HepG2 (cell line): ENCODE data around the gene UBR4. TPM values are rescaled to one million over a fixed set of nuclear protein-coding genes. Genes with fewer than 3 reads are reported as not detected.
A peak's percentile ranks its signal among the peaks of the same experiment; 100 is the strongest.

Experiments used
- ATAC-seq: fragments of 200-7000 bp; cut with Tn5 transposase; 3 replicates; pipeline ENCODE4 v1.9.1; 2020; ENCODE audit warnings: mild to moderate bottlenecking, moderate library complexity
- BruUV-seq: library from RNA; stranded (reverse); fragments of 400-500 nt; replicated peaks from 2 replicates; lab custom pipeline; 2021; lab: Mats Ljungman, UMichigan
- CTCF ChIA-PET: fragments of 300-600 bp; formaldehyde crosslinking; extraction: SDS; loops from one replicate; lab custom pipeline; 2021; ENCODE audit warnings: low total read pairs, inconsistent platforms, low intra/inter-chr PET ratio; lab: Yijun Ruan, JAX
- POLR2A ChIA-PET: fragments of 350-600 bp; sonication (Branson Sonifier 250); formaldehyde crosslinking; loops from one replicate; lab custom pipeline; 2020; ENCODE audit warnings: antibody characterized with exemption, inconsistent platforms; lab: Yijun Ruan, JAX
- DNase-seq: peaks from one replicate; pipeline ENCODE4 v3.0.0-alpha.2; 2015; ENCODE audit warnings: low spot score
- FAIRE-seq: peaks from 3 replicates; lab custom pipeline; 2011; peaks lifted over from hg19 to GRCh38; lab: Jason Lieb, UNC
- H2AFZ ChIP-seq: one replicate; pipeline ENCODE4 v1.6.1; 2011; ENCODE audit warnings: low read length, inconsistent platforms
- H3K27ac ChIP-seq: fragments of 300-600 bp; 3 replicates; pipeline ENCODE4 v1.8.0; 2011; ENCODE audit warnings: mixed run types, mild to moderate bottlenecking, mixed read lengths, low read length, inconsistent platforms; ENCODE audit not compliant: insufficient read depth; ENCODE audit errors: extremely low read length
- H3K27me3 ChIP-seq, 2 experiments: fragments of 200-600 bp in 1 of 2; 2 replicates in 1 of 2; 3 replicates in 1 of 2; pipeline versions ENCODE4 v1.6.0 to v1.8.0; 2011; ENCODE audit warnings: low read length in 2 of 2, mild to moderate bottlenecking in 2 of 2, moderate library complexity in 2 of 2, inconsistent platforms in 1 of 2; ENCODE audit not compliant: insufficient read depth in 2 of 2, control insufficient read depth in 1 of 2
- H3K36me3 ChIP-seq, 2 experiments: fragments of 200-600 bp in 1 of 2; replicated peaks in 1 of 2; 2 replicates in 1 of 2; 3 replicates in 1 of 2; pipeline versions ENCODE4 v1.5.1 to v1.8.0; 2011; ENCODE audit warnings: low read length in 2 of 2, inconsistent platforms in 1 of 2; ENCODE audit not compliant: insufficient read depth in 2 of 2, control insufficient read depth in 1 of 2
- H3K4me1 ChIP-seq: 2 replicates; pipeline ENCODE4 v1.5.1; 2012; ENCODE audit warnings: low read length, inconsistent platforms; ENCODE audit not compliant: insufficient read depth
- H3K4me2 ChIP-seq: 2 replicates; pipeline ENCODE4 v1.6.0; 2011; ENCODE audit warnings: low read depth, low read length, inconsistent platforms
- H3K4me3 ChIP-seq, 3 experiments: fragments of 200-600 bp in 1 of 3; sonication (generic), shearing (Covaris generic) in 1 of 3; replicated peaks in 1 of 3; 2 replicates each; pipeline ENCODE4 v1.5.1; 2011 to 2016; ENCODE audit warnings: low read length in 3 of 3, inconsistent platforms in 2 of 3, low read depth in 2 of 3, mild to moderate bottlenecking in 2 of 3, control low read depth in 1 of 3, mixed read lengths in 1 of 3; ENCODE audit not compliant: insufficient read depth in 1 of 3
- H3K79me2 ChIP-seq: one replicate; pipeline ENCODE4 v1.6.1; 2011; ENCODE audit warnings: low read length, inconsistent platforms; ENCODE audit not compliant: insufficient read depth
- H3K9ac ChIP-seq: 2 replicates; pipeline ENCODE4 v1.6.0; 2011; ENCODE audit warnings: mild to moderate bottlenecking, low read depth, low read length, inconsistent platforms; ENCODE audit not compliant: insufficient read depth
- H3K9me3 ChIP-seq: 2 replicates; pipeline ENCODE4 v1.5.1; 2012; ENCODE audit warnings: mild to moderate bottlenecking, low read length
- H4K20me1 ChIP-seq: 2 replicates; pipeline ENCODE4 v1.6.0; 2011; ENCODE audit warnings: inconsistent platforms, mild to moderate bottlenecking, low read length, moderate library complexity; ENCODE audit not compliant: insufficient read depth
- HOXA9 ChIP-seq: sonication (generic); formaldehyde crosslinking; IDR thresholded peaks from 2 replicates; pipeline ENCODE4 v1.8.1; 2022; ENCODE audit warnings: missing genetic modification reagents, mild to moderate bottlenecking, moderate library complexity, borderline replicate concordance
- MYC ChIP-seq: sonication (generic); formaldehyde crosslinking; IDR thresholded peaks from 2 replicates; pipeline ENCODE4 v1.9.0; 2021; ENCODE audit warnings: missing genetic modification reagents, borderline replicate concordance
- YY1 ChIP-seq: IDR thresholded peaks from 2 replicates; pipeline ENCODE4 v1.6.1; 2011; ENCODE audit warnings: low read length, low read depth, moderate library complexity, mild to moderate bottlenecking; ENCODE audit not compliant: insufficient read depth, insufficient replicate concordance
- ZNF724P ChIP-seq: sonication (generic); formaldehyde crosslinking; IDR thresholded peaks from 2 replicates; pipeline ENCODE4 v1.8.0; 2022; ENCODE audit warnings: missing genetic modification reagents, borderline replicate concordance
- ZNF768 ChIP-seq: sonication (generic); formaldehyde crosslinking; IDR thresholded peaks from 2 replicates; pipeline ENCODE4 v1.4.0; 2020; ENCODE audit warnings: missing genetic modification reagents
- WGBS: methylation state at CpG from one replicate; pipeline ENCODE4 v1.1.6; 2017; ENCODE audit warnings: low lambda C conversion rate; 5-methylcytosine and 5-hydroxymethylcytosine counted together
- in situ Hi-C: cut with HindIII; loops from 2 replicates; pipeline ENCODE4 v1.10.0; 2017; ENCODE audit warnings: low pct_unique_long_range_greater_than_20kb; ENCODE audit not compliant: extremely low pct_ligation_motif_present
- intact Hi-C: fragments of 100-400 bp; cut with micrococcal nuclease; formaldehyde crosslinking; loops from one replicate; pipeline ENCODE4 v1.10.0; 2022; ENCODE audit not compliant: unreplicated experiment
- polyA plus RNA-seq, 8 experiments: library from polyadenylated mRNA; depleted of rRNA in 3 of 8; stranded (reverse) in 7 of 8; unstranded in 1 of 8; fragments of >200 nt; fragmentation: Illumina TruSeq in 4 of 8; extraction: Trizol in 4 of 8; gene quantifications; 2 replicates each; pipeline versions ENCODE4 v1.2.1 to v1.2.3, GENCODE V29; 2011 to 2016; ENCODE audit warnings: low read depth in 4 of 8, missing spikeins in 1 of 8, mixed read lengths in 1 of 8; ENCODE audit not compliant: insufficient read depth in 1 of 8
- total RNA-seq, 5 experiments: library from RNA; depleted of rRNA; stranded (reverse); fragments of >200 nt; fragmentation: Illumina TruSeq; extraction: Trizol; gene quantifications; 2 replicates each; pipeline ENCODE4 v1.2.3, GENCODE V29; 2016; ENCODE audit warnings: low read depth in 1 of 5
- TF ChIP-seq, protein P1 (sequence below): sonication (generic); formaldehyde crosslinking; IDR thresholded peaks from 2 replicates; pipeline ENCODE4 v1.4.0; 2020; ENCODE audit warnings: missing genetic modification reagents
- TF ChIP-seq, protein P2 (sequence below): sonication (generic); formaldehyde crosslinking; IDR thresholded peaks from 2 replicates; pipeline ENCODE4 v1.4.0; 2020; ENCODE audit warnings: missing genetic modification reagents
- TF ChIP-seq, protein P3 (sequence below): IDR thresholded peaks from 2 replicates; pipeline ENCODE4 v1.6.1; 2012; ENCODE audit warnings: inconsistent platforms
- TF ChIP-seq, protein P4 (sequence below): IDR thresholded peaks from 2 replicates; pipeline ENCODE4 v1.6.1; 2016; ENCODE audit warnings: low read depth
- TF ChIP-seq, protein P5 (sequence below): sonication (generic); formaldehyde crosslinking; IDR thresholded peaks from 2 replicates; pipeline ENCODE4 v1.5.1; 2020; ENCODE audit warnings: mild to moderate bottlenecking, missing genetic modification reagents, moderate library complexity

The UBR4 gene
- total and polyA plus RNA-seq, 2 of the 13 experiments (the other 11 are each of a cell fraction or from before 2014, with no cell fraction given): 59.1 to 106 TPM

DNA sequence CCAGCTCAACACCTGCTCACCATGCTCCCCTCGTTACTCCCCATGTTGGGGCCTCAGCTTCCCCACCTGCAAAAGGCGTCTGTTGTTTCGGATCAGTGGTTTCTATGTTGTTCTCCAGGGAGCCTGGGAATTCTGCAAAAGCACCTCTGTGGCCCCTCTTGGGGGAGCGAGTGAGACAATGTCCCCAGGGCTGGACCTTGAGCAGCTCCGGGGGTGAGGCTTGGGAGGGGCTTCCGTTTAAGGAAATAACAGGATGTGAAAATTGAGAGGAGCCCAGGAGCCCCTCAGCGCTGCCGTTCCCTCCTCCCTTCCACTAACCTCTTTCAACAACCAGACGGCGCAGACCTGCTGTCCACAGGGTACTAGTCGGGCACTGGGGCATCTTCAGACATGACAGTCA lies 155.1 kb downstream of the UBR4 start (continued):
- TF ChIP-seq, protein P1, sequence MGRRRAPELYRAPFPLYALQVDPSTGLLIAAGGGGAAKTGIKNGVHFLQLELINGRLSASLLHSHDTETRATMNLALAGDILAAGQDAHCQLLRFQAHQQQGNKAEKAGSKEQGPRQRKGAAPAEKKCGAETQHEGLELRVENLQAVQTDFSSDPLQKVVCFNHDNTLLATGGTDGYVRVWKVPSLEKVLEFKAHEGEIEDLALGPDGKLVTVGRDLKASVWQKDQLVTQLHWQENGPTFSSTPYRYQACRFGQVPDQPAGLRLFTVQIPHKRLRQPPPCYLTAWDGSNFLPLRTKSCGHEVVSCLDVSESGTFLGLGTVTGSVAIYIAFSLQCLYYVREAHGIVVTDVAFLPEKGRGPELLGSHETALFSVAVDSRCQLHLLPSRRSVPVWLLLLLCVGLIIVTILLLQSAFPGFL (CRISPR knock-in tag): no peak
- TF ChIP-seq HOXA9 (CRISPR knock-in tag): no peak

DNA sequence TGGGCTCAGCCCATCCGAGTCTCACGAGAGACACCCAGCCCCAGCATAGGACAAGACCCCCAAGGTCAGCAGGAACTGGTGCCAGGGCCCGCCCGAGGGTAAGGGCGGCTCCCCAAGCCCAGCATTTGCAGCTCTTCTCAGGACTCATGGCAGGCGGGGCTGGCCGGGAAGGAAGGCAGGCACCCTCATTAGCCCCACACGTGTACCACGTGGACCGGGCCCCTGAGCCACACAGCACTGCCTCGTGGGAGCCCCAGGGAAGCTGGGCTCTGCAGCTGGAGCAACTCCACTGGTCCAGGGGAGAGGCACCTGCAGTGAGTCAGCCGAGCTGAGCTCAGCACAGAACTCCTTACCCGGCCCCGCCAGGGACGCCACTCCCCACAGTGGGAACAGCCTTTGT lies 155.8 kb downstream of the UBR4 start:
- FAIRE-seq (no peak), DNase-seq (no peak), ATAC-seq (peak; percentile 50)
- no peak overlapping the region for H3K9ac ChIP-seq
- WGBS: 30% methylated on average over 11 of the region's 15 CpGs
- no peak overlapping the region for H2AFZ ChIP-seq
- peaks cover 0 to 5% of the 10 kb centered on the region in 2 experiments; a peak in 1 of 5 replicates for H3K27me3 ChIP-seq
- peak overlapping the region; percentile 64 for H3K4me2 ChIP-seq
- ChIA-PET POLR2A (interaction anchor here (1.4 to 1.7 kb wide), 2 partner anchors 43 to 97 kb away, joined by 6 read pairs; no protein-coding TSS in a partner anchor), CTCF (no interaction called here)
- no peaks in the 10 kb centered on the region for H4K20me1 ChIP-seq
- peaks cover 68% of the 10 kb centered on the region for H3K4me1 ChIP-seq
- H3K79me2 ChIP-seq: no peaks in the 10 kb centered on the region
- H3K4me3 ChIP-seq: peak overlapping the region in 1 of 3 experiments; percentile 58; a peak in 1 of 6 replicates
- H3K9me3 ChIP-seq: no peaks in the 10 kb centered on the region
- no TSS peak for BruUV-seq
- TF ChIP-seq YY1: no peak
- peak; percentile 66; the same call in 1 of the 2 replicates for TF ChIP-seq ZNF768 (CRISPR knock-in tag)
- TF ChIP-seq, protein P2, sequence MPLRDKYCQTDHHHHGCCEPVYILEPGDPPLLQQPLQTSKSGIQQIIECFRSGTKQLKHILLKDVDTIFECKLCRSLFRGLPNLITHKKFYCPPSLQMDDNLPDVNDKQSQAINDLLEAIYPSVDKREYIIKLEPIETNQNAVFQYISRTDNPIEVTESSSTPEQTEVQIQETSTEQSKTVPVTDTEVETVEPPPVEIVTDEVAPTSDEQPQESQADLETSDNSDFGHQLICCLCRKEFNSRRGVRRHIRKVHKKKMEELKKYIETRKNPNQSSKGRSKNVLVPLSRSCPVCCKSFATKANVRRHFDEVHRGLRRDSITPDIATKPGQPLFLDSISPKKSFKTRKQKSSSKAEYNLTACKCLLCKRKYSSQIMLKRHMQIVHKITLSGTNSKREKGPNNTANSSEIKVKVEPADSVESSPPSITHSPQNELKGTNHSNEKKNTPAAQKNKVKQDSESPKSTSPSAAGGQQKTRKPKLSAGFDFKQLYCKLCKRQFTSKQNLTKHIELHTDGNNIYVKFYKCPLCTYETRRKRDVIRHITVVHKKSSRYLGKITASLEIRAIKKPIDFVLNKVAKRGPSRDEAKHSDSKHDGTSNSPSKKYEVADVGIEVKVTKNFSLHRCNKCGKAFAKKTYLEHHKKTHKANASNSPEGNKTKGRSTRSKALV: no peak
- TF ChIP-seq, protein P3, sequence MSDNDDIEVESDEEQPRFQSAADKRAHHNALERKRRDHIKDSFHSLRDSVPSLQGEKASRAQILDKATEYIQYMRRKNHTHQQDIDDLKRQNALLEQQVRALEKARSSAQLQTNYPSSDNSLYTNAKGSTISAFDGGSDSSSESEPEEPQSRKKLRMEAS: 0 out of 2 replicates have a peak, but pooled peaks have one; percentile 31
- TF ChIP-seq, protein P4, sequence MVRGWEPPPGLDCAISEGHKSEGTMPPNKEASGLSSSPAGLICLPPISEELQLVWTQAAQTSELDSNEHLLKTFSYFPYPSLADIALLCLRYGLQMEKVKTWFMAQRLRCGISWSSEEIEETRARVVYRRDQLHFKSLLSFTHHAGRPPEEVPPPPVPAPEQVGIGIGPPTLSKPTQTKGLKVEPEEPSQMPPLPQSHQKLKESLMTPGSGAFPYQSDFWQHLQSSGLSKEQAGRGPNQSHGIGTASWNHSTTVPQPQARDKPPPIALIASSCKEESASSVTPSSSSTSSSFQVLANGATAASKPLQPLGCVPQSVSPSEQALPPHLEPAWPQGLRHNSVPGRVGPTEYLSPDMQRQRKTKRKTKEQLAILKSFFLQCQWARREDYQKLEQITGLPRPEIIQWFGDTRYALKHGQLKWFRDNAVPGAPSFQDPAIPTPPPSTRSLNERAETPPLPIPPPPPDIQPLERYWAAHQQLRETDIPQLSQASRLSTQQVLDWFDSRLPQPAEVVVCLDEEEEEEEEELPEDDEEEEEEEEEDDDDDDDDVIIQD: no peak
- TF ChIP-seq ZNF724P (CRISPR knock-in tag): 0 out of 2 replicates have a peak, but pooled peaks have one; percentile 51
- TF ChIP-seq, protein P5, sequence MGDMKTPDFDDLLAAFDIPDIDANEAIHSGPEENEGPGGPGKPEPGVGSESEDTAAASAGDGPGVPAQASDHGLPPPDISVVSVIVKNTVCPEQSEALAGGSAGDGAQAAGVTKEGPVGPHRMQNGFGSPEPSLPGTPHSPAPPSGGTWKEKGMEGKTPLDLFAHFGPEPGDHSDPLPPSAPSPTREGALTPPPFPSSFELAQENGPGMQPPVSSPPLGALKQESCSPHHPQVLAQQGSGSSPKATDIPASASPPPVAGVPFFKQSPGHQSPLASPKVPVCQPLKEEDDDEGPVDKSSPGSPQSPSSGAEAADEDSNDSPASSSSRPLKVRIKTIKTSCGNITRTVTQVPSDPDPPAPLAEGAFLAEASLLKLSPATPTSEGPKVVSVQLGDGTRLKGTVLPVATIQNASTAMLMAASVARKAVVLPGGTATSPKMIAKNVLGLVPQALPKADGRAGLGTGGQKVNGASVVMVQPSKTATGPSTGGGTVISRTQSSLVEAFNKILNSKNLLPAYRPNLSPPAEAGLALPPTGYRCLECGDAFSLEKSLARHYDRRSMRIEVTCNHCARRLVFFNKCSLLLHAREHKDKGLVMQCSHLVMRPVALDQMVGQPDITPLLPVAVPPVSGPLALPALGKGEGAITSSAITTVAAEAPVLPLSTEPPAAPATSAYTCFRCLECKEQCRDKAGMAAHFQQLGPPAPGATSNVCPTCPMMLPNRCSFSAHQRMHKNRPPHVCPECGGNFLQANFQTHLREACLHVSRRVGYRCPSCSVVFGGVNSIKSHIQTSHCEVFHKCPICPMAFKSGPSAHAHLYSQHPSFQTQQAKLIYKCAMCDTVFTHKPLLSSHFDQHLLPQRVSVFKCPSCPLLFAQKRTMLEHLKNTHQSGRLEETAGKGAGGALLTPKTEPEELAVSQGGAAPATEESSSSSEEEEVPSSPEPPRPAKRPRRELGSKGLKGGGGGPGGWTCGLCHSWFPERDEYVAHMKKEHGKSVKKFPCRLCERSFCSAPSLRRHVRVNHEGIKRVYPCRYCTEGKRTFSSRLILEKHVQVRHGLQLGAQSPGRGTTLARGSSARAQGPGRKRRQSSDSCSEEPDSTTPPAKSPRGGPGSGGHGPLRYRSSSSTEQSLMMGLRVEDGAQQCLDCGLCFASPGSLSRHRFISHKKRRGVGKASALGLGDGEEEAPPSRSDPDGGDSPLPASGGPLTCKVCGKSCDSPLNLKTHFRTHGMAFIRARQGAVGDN (CRISPR knock-in tag): peak; percentile 59
- TF ChIP-seq MYC (CRISPR knock-in tag): peak; percentile 42; the same call in 1 of the 2 replicates
- no peaks in the 10 kb centered on the region for H3K36me3 ChIP-seq
- intact Hi-C loops: no loop called here
- in situ Hi-C loops: no loop called here
- H3K27ac ChIP-seq: no peak overlapping the region
